Mesendoderm (in vitro differentiated cells): ENCODE measurements around the gene WTAP.
"Not testable (repeated sequence)": the region's sequence is repeated elsewhere in the genome, so short reads cannot be mapped to it uniquely, and the experiment has no call there.

Experiments used
- DNase-seq: peaks from one replicate; pipeline ENCODE4 v3.0.0; 2013
- H2AK5ac ChIP-seq: 2 replicates; pipeline ENCODE4 v1.6.1; 2013; ENCODE audit warnings: low read length, inconsistent platforms
- H2BK120ac ChIP-seq: 2 replicates; pipeline ENCODE4 v1.6.1; 2013; ENCODE audit warnings: low read depth, mild to moderate bottlenecking, low read length, moderate library complexity, mixed read lengths
- H2BK15ac ChIP-seq: replicated peaks from 2 replicates; pipeline ENCODE4 v1.6.1; 2013; ENCODE audit warnings: low read depth, mild to moderate bottlenecking, moderate library complexity
- H2BK5ac ChIP-seq: 2 replicates; pipeline ENCODE4 v1.6.1; 2013; ENCODE audit warnings: low read length, inconsistent platforms
- H3K18ac ChIP-seq: 2 replicates; pipeline ENCODE4 v1.6.1; 2013; ENCODE audit warnings: mild to moderate bottlenecking, low read length, mixed read lengths
- H3K23ac ChIP-seq: one replicate; pipeline ENCODE4 v1.6.1; 2013; ENCODE audit warnings: low read length
- H3K27ac ChIP-seq: 2 replicates; pipeline ENCODE4 v1.5.1; 2013; ENCODE audit warnings: low read depth, mild to moderate bottlenecking, inconsistent platforms, low read length, moderate library complexity
- H3K27me3 ChIP-seq: 2 replicates; pipeline ENCODE4 v1.6.1; 2013; ENCODE audit warnings: low read length, control low read depth, mild to moderate bottlenecking, inconsistent platforms; ENCODE audit not compliant: insufficient read depth, poor library complexity
- H3K36me3 ChIP-seq: 2 replicates; pipeline ENCODE4 v1.6.1; 2013; ENCODE audit warnings: low read length, inconsistent platforms; ENCODE audit not compliant: control insufficient read depth, insufficient read depth
- H3K4ac ChIP-seq: one replicate; pipeline ENCODE4 v1.6.1; 2013; ENCODE audit warnings: low read depth, mild to moderate bottlenecking, low read length, moderate library complexity
- H3K4me1 ChIP-seq: 2 replicates; pipeline ENCODE4 v1.6.1; 2013; ENCODE audit warnings: low read depth, low read length, inconsistent platforms; ENCODE audit not compliant: control insufficient read depth
- H3K4me2 ChIP-seq: 2 replicates; pipeline ENCODE4 v1.6.1; 2013; ENCODE audit warnings: low read length
- H3K4me3 ChIP-seq: 2 replicates; pipeline ENCODE4 v1.5.1; 2013; ENCODE audit warnings: mild to moderate bottlenecking, low read length
- H3K56ac ChIP-seq: one replicate; pipeline ENCODE4 v1.6.1; 2013; ENCODE audit warnings: low read length
- H3K79me1 ChIP-seq: 2 replicates; pipeline ENCODE4 v1.6.1; 2013; ENCODE audit warnings: low read length, inconsistent platforms
- H3K79me2 ChIP-seq: 2 replicates; pipeline ENCODE4 v1.6.1; 2013; ENCODE audit warnings: mild to moderate bottlenecking, low read length; ENCODE audit not compliant: control insufficient read depth, insufficient read depth
- H3K9ac ChIP-seq: 2 replicates; pipeline ENCODE4 v1.6.1; 2013; ENCODE audit warnings: low read length, inconsistent platforms
- H4K5ac ChIP-seq: one replicate; pipeline ENCODE4 v1.6.1; 2013; ENCODE audit warnings: low read length
- H4K8ac ChIP-seq: one replicate; pipeline ENCODE4 v1.6.1; 2013; ENCODE audit warnings: low read depth, mild to moderate bottlenecking, control low read depth, low read length, moderate library complexity
- WGBS: extraction: QIAGEN DNeasy Blood & Tissue Kit; methylation state at CpG from one replicate; pipeline ENCODE4 v1.1.7; 2013; ENCODE audit warnings: low lambda C conversion rate, missing lambda C conversion rate; ENCODE audit not compliant: insufficient coverage; ENCODE audit errors: extremely low coverage; 5-methylcytosine and 5-hydroxymethylcytosine counted together

WTAP gene

GRCh38 chr6:159789377-159790148 is 62.3 kb downstream of the WTAP start, which contains the start of gene TCP1:
Gene TCP1, minus strand, starts transcription at chr6:159789602. Its CDS starts 134 bp downstream, at chr6:159789468.
- peak; percentile 100 for DNase-seq
- peak within 1 kb of the TSS; percentile 98 for H3K56ac ChIP-seq
- no peak within 1 kb of the TSS for H2BK15ac ChIP-seq
- H2BK120ac ChIP-seq, result peak within 1 kb of the TSS; percentile 55
- H3K18ac ChIP-seq, result peak within 1 kb of the TSS; percentile 93
- peak within 1 kb of the TSS; percentile 96 for H3K9ac ChIP-seq
- peak within 1 kb of the TSS; percentile 97 for H3K4me3 ChIP-seq
- H3K4me2 ChIP-seq, result peak within 1 kb of the TSS; percentile 97
- WGBS, result no CpG with 5 or more reads among the region's 64 CpGs
- H3K79me1 ChIP-seq, result peaks cover 5% of the 10 kb centered on the region
- H3K79me2 ChIP-seq, result peaks cover 58% of the 10 kb centered on the region
- H3K27me3 ChIP-seq, result no peaks in the 10 kb centered on the region
- H3K23ac ChIP-seq, result peak within 1 kb of the TSS; percentile 90
- H3K36me3 ChIP-seq, result peaks cover 4% of the 10 kb centered on the region
- H3K4me1 ChIP-seq, result no peaks in the 10 kb centered on the region
- no peak within 1 kb of the TSS for H2AK5ac ChIP-seq
- peak within 1 kb of the TSS; percentile 86 for H3K27ac ChIP-seq
- peak within 1 kb of the TSS; percentile 21 for H2BK5ac ChIP-seq
- peak within 1 kb of the TSS; percentile 94 for H4K8ac ChIP-seq
- H3K4ac ChIP-seq, result peak within 1 kb of the TSS; percentile 99
- H4K5ac ChIP-seq, result no peak within 1 kb of the TSS

- Histone ChIP-seq H3K9ac (peak within 1 kb of the TSS; percentile 96), H2BK5ac (peak within 1 kb of the TSS; percentile 21), H3K27ac (peak within 1 kb of the TSS; percentile 86), H3K36me3 (peaks cover 3% of the 10 kb centered on the region), H3K56ac (peak within 1 kb of the TSS; percentile 98), H3K18ac (peak within 1 kb of the TSS; percentile 93), H3K4me2 (peak within 1 kb of the TSS; percentile 97), H3K4me3 (peak within 1 kb of the TSS; percentile 97), H3K4ac (peak within 1 kb of the TSS; percentile 99), H4K8ac (peak within 1 kb of the TSS; percentile 94), H3K79me1 (peaks cover 5% of the 10 kb centered on the region), H3K23ac (peak within 1 kb of the TSS; percentile 90), H2BK15ac (no peak within 1 kb of the TSS), H3K79me2 (peaks cover 54% of the 10 kb centered on the region), H2AK5ac (no peak within 1 kb of the TSS), H2BK120ac (peak within 1 kb of the TSS; percentile 61), H3K27me3 (no peaks in the 10 kb centered on the region), H4K5ac (no peak within 1 kb of the TSS), H3K4me1 (no peaks in the 10 kb centered on the region)
- WGBS, result no CpG with 5 or more reads among the region's 56 CpGs
- DNase-seq, result peak; percentile 99
Measured at GRCh38 chr6:159790149-159790955, 63.0 kb downstream of the WTAP start, which contains the start of gene MRPL18. Gene MRPL18, plus strand, starts transcription at chr6:159790467. Its CDS starts 121 bp downstream, at chr6:159790588.

GRCh38 chr6:159790956-159791598 is 63.8 kb downstream of the WTAP start:
- Histone ChIP-seq H3K27me3 (no peaks in the 10 kb centered on the region), H2BK15ac (no peak overlapping the region), H3K56ac (peak overlapping the region; percentile 97), H3K79me1 (peaks cover 4% of the 10 kb centered on the region), H4K8ac (no peak overlapping the region), H3K79me2 (peaks cover 49% of the 10 kb centered on the region), H2AK5ac (no peak overlapping the region), H3K4me3 (peak overlapping the region; percentile 97), H3K4me1 (no peaks in the 10 kb centered on the region), H4K5ac (no peak overlapping the region), H3K18ac (peak overlapping the region; percentile 28), H2BK120ac (peak overlapping the region; percentile 61), H3K4me2 (peak overlapping the region; percentile 97), H2BK5ac (no peak overlapping the region), H3K27ac (no peak overlapping the region), H3K36me3 (no peaks in the 10 kb centered on the region), H3K4ac (peak overlapping the region; percentile 26), H3K23ac (no peak overlapping the region), H3K9ac (peak overlapping the region; percentile 92)
- peak; percentile 28 for DNase-seq
- no CpG with 5 or more reads among the region's 18 CpGs for WGBS

- H3K36me3 ChIP-seq, H2AK5ac ChIP-seq, H3K23ac ChIP-seq, H2BK120ac ChIP-seq, H3K4me2 ChIP-seq, H3K4ac ChIP-seq, H4K8ac ChIP-seq, DNase-seq, H3K4me3 ChIP-seq, H3K56ac ChIP-seq, H3K79me1 ChIP-seq, H4K5ac ChIP-seq, H3K27me3 ChIP-seq, H2BK15ac ChIP-seq, H3K27ac ChIP-seq, H2BK5ac ChIP-seq, H3K9ac ChIP-seq, H3K4me1 ChIP-seq, H3K18ac ChIP-seq: not testable (repeated sequence)
- peaks cover 20% of the 10 kb centered on the region for H3K79me2 ChIP-seq
- no CpG with 5 or more reads among the region's 8 CpGs for WGBS
Measured at GRCh38 chr6:159794976-159795375, 67.7 kb downstream of the WTAP start.

GRCh38 chr6:159797554-159797953 is 70.2 kb downstream of the WTAP start:
- Histone ChIP-seq H3K56ac (no peak overlapping the region), H2BK120ac (no peak overlapping the region), H4K5ac (no peak overlapping the region), H4K8ac (no peak overlapping the region), H3K4me1 (no peaks in the 10 kb centered on the region), H2BK15ac (no peak overlapping the region), H3K79me1 (peaks cover under 1% of the 10 kb centered on the region), H3K4ac (no peak overlapping the region), H3K9ac (no peak overlapping the region), H2AK5ac (no peak overlapping the region), H3K36me3 (peaks cover 5% of the 10 kb centered on the region), H3K4me3 (no peak overlapping the region), H3K27ac (no peak overlapping the region), H2BK5ac (no peak overlapping the region), H3K23ac (no peak overlapping the region), H3K4me2 (no peak overlapping the region), H3K18ac (no peak overlapping the region), H3K79me2 (peaks cover 5% of the 10 kb centered on the region), H3K27me3 (no peaks in the 10 kb centered on the region)
- WGBS, result no CpG with 5 or more reads among the region's 1 CpG
- no peak for DNase-seq
